Right ventricle myocardium superior (tissue), 1 donor: ENCODE data around the gene CCDC192. TPM values are rescaled to one million over a fixed set of nuclear protein-coding genes. Genes with fewer than 3 reads are reported as not detected.

Experiments
- ATAC-seq: fragments of 200-7000 bp; cut with Tn5 transposase; one replicate; pipeline ENCODE4 v1.9.1; 2020; ENCODE audit warnings: mild to moderate bottlenecking; ENCODE audit not compliant: poor library complexity
- DNase-seq: peaks from one replicate; pipeline ENCODE4 v3.0.0-alpha.2; 2020
- intact Hi-C: fragments of 100-400 bp; cut with DNase I; formaldehyde crosslinking; loops from one replicate; pipeline ENCODE4 v1.11.2; 2022
- total RNA-seq: library from RNA; stranded (reverse); fragmentation: NEBNext Ultra II Directional; extraction: Animal tissue kit (Norgen Biotek cat#: 25700); gene quantifications from one replicate; pipeline ENCODE4 v1.2.1, GENCODE V29; 2021
- donor health status: DM: no; HTN: yes; CAD: no; lungs with severe emphysema.

Gene CCDC192
- total RNA-seq, 1 donor from 2014 or later = not detected

- ATAC-seq (no peak), DNase-seq (no peak)
- intact Hi-C loops = no loop called here
These were observed 90.7 kb downstream of the CCDC192 start for GRCh38 chr5:127793879-127794278.

DNA sequence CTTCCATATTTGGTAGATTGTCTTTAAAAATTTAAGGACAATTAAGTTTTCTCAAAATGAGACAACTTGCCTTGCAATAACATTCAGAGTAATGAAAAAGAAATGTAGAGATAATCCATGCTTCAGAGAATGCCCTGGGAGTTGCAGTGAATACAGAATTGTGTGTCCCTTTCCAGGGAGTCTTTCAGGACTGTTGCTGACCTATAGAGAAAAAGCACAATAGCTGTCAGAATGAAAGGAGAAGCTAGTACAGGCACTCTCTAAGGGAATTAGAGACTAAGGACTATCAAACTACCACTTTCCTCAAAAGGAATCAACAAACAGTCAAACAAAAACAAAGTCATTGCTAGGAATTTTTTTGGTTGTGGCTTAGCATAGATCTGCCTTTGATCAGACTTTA, 93.0 kb downstream of the CCDC192 start:
- no peak for DNase-seq
- intact Hi-C loops = no loop called here
- no peak for ATAC-seq

GRCh38 chr5:127799293-127799905, 96.2 kb downstream of the CCDC192 start:
- no peak for ATAC-seq
- no peak for DNase-seq
- intact Hi-C loops = no loop called here

DNA sequence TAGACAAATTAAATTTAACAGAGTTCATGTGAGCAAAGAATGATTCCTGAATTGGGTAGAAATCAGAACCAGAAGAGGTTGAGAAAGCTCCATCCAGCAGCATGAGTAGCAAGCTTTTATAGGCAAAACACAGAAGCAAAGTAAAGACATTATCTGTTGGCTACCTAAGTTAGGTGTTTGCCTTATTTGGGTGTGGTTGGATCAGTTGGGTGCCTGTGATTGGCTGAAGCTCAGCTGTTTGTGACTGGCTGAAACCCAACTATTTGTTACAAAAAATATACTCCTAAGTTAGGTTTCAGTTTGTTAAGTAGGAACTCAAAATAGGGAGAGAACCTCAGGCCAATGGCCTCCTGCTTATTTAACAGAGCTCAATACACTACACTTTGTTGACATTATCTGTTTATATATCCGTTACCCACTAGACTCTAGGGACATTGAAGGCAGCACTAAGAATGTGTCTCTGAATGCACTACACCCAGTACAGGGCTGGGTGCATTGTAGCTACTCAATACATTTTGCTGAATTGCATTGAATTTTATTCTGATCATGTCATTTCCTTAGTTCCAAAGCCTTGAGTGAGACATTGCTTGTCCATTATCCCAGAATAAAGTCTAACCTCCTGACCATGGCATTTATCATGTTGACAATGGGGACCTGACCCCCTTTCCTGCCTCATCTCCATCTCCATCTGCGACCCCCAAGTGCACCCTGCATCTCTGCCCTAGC, 98.7 kb downstream of the CCDC192 start:
- intact Hi-C loops = no loop called here
- ATAC-seq (no peak), DNase-seq (no peak)

DNA sequence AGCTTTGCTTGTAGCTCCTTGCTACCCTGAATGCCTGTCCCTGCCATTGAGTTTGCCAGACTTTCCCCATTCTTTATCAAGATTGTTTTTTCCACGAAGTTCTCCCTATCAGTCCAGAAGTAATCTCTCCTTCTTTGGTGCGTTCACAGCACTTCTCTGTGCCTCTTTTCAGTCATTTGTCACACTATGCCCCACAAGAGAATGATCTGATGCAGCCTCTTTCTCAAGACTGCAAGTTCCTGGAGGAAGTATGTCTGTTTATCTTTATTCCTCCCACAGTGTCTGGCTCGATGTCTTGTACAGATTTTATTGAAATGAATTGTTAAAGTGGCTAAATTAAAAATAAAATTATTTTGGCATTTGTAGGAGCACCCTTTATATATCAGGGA, 99.3 kb downstream of the CCDC192 start:
- no peak for DNase-seq
- ATAC-seq = no peak
- intact Hi-C loops = no loop called here

GRCh38 chr5:127804886-127805426, 101.8 kb downstream of the CCDC192 start:
- ATAC-seq = no peak
- intact Hi-C loops = no loop called here
- DNase-seq = no peak

DNA sequence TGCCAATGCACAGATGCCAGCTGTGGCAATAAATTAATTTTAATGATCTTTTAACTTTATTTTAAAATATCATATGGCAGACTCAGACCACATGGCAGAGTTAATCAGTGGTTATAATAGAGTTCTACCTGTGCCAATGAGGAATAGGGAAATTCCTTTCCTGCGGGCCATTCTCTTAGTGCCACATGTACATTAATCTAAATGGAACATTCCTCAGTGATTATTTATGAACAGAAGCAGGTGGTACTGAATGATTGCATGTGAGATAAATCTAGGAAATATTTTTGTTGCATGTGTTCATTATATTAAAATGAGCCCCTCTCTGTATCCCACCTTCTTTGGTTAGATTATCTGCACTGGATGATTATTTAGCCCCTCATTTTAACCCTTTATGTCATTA, 102.3 kb downstream of the CCDC192 start:
- ATAC-seq (no peak), DNase-seq (no peak)
- intact Hi-C loops = no loop called here

DNA sequence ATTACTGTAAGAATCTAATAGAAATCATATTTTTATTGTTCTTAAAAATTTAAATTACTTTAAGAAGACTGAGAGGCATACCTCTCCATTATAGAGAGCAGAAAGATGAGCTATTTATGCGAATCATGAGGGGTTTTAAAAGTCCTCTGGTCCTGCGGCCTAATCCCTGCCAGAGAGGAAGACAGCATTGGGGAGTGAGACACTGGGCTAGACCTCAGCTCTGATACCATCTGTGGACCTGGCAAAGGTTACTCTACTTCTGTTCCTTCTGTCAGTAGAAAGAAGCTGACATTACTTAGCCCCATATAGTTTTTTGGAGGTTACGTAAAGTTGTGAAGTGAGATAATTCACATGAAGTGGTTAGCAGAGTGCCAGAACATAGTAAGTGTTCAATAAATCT, 103.6 kb downstream of the CCDC192 start:
- ATAC-seq (no peak), DNase-seq (no peak)
- intact Hi-C loops = no loop called here

DNA sequence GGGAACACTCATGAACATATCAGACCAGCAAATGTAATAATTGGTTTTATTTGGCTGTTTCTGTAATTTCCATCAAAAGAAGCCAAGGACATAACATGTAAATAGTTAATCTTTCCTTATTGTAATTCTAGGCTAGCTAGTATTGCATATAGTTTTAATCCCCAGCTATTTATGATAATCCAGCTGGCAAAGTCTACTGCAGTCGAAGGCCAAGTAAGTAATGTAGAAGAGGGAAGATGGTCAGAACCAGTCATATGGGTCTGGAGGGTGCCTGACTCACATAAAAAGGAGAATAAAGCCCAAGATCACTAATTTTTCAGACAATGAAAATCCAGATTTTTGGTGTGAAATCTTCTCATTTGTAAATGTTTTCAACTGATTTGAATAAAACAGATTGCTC, 106.3 kb downstream of the CCDC192 start:
- no peak for ATAC-seq
- DNase-seq = no peak

DNA sequence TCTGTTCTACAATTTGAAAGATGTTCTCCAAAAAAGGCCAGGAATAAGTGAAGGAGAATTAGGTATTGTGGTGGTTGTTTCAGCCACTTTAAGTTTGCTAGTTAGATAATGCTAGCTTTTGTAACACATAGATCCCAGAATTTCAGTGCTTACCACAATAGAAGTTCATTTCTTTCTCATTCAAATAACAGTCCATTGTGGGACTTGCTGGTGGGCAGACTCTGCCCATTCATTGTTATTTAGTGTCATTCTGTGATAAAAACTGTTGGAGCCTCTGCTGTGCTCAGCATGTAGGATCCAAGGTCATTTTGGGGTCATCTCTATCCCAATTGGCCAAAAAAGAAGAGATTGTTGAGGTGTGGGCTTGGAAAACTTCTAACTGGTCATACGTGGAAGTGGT, 106.8 kb downstream of the CCDC192 start:
- DNase-seq = no peak
- intact Hi-C loops = no loop called here
- no peak for ATAC-seq

More for the DNA sequence above, 106.3 kb downstream of the CCDC192 start:
- intact Hi-C loops = no loop called here

DNA sequence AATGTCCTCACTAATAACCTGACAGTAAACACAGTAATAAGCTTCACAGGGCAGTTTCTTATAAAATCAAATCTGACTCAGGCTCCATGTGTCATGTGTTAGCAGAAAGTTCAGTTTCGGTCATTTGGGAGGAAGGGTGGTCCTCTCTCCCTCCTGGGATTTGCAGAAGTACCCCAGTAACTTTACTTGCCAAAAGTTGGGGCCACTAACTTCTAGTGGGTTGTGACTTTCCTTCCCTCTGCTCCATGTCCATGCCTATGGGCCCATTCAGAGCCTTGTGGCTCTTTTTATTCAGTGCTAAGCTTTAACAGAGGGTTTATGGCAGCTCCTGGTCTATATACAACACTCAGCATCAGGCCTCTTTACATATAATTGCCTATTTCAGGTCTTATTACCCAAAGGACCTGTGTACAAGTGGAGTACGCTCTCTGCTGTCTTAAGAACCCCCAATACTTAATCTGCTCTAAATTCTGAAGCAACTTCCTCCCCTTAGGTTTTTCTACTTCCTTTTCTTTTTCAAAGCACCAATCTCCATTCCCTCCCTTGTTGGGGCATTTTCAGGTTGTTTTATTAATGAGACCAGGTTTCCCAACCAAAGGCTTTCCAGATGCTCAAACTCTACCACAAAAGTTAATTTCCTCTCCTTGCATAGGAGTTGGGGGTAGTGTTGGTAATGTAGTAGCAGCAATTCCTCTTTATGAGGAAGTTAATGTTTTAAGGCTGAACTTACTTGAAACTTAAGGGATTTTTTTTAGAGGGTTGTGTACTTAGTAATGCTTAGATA, 107.7 kb downstream of the CCDC192 start:
- DNase-seq (no peak), ATAC-seq (no peak)
- intact Hi-C loops = no loop called here

GRCh38 chr5:127812570-127812969, 109.4 kb downstream of the CCDC192 start:
- intact Hi-C loops = no loop called here
- ATAC-seq = no peak
- no peak for DNase-seq

DNA sequence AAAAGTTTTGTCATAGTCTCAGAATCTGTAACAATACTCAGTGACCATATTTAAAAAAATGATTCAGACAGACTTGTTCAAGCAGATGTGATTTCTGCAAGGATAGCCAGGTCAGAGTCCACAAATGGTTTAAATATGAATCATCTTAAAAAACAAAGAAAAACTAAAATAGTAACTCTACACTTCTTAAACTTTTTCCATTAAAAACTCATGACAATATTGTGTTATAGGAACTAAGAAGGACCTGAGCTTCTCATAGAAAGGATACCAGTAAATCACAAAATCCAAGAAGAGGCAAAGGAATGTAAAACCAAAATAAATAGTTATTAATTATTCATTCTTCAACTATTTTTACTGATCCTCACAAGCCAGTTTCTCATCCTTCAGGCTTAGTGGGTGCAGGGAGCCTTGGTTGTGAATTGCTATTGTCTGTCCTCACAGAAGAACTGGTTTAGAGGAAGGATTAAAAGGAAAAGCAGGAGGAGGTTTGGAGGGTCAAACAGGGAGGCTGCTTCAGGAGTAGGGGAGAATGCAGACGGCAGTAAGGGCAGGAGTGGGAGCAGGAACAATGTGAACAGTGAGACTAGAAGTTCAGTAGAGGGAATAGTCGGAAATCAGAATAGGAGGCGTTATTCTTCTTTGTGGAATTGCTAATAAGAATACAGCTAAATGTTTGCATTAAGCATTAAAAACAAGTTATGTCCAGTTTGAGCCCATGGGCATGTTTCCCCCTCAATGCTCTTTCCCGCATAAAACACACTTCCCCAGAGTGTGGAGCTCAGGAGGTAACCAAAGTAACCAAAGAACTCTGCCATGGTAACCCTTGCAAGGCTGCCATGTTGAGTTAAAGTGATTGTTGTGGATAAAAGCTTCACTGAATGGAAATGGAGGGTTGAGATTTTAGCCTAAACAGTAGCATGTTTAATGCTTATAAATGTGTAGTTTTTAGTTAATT, 110.7 kb downstream of the CCDC192 start:
- intact Hi-C loops = no loop called here
- DNase-seq = no peak
- ATAC-seq = no peak

DNA sequence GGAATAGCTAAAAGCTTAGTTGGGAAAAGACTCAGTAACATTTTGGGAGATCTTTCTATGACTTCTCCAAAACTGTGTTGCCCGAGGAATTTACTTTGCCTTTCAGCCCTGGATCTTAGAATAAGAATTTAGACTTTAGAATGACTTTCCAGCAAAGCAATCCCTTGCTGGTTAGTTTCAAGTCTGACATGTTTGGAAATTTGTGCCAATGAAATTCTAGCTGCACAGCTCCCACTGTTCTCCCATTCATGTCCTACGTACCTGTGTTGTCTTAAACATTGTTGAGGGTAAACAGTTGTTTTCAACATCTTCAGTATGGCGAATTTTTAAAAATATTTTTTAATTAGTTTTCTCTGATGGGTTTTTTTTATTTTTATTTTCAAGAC, 111.4 kb downstream of the CCDC192 start:
- DNase-seq (no peak), ATAC-seq (no peak)
- intact Hi-C loops = no loop called here

- intact Hi-C loops = no loop called here
- no peak for DNase-seq
- ATAC-seq = no peak
These were observed 117.8 kb downstream of the CCDC192 start for GRCh38 chr5:127820910-127821553.

DNA sequence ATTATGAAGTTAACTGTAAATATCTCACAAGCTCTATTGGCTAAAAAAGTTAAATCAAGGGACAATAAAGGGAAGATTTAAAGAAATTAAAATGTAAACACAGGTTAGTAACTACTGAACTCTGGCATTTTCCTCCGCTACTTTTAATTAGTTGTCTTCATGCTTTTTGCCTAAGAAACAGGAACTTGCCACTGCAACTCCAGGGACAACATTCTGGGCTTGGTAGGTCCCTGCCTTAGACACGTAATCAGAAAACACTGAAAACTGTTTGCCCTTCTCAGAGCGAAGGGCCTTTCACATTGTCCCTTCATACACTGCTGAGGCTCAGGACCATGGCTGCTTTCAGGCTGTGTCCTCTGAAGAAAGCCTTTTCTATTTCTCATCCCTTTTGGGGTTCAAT, 118.7 kb downstream of the CCDC192 start:
- intact Hi-C loops = no loop called here
- DNase-seq = no peak
- ATAC-seq = no peak

GRCh38 chr5:127824126-127824525, 120.9 kb downstream of the CCDC192 start:
- intact Hi-C loops = no loop called here
- DNase-seq (no peak), ATAC-seq (no peak)

GRCh38 chr5:127826011-127826410, 122.8 kb downstream of the CCDC192 start:
- intact Hi-C loops = no loop called here
- DNase-seq = no peak
- ATAC-seq = no peak
